HG02588 (cell line): ENCODE results near the gene PDS5A.
"Not testable (repeated sequence)": the region's sequence is repeated elsewhere in the genome, so short reads cannot be mapped to it uniquely, and the experiment has no call there.

Source experiments
- ATAC-seq: cut with Tn5 transposase; IDR thresholded peaks from one replicate; pipeline ENCODE4 v1.9.1; 2021; ENCODE audit warnings: mild to moderate bottlenecking, moderate library complexity; ENCODE audit not compliant: unreplicated experiment

Gene PDS5A, protein sequence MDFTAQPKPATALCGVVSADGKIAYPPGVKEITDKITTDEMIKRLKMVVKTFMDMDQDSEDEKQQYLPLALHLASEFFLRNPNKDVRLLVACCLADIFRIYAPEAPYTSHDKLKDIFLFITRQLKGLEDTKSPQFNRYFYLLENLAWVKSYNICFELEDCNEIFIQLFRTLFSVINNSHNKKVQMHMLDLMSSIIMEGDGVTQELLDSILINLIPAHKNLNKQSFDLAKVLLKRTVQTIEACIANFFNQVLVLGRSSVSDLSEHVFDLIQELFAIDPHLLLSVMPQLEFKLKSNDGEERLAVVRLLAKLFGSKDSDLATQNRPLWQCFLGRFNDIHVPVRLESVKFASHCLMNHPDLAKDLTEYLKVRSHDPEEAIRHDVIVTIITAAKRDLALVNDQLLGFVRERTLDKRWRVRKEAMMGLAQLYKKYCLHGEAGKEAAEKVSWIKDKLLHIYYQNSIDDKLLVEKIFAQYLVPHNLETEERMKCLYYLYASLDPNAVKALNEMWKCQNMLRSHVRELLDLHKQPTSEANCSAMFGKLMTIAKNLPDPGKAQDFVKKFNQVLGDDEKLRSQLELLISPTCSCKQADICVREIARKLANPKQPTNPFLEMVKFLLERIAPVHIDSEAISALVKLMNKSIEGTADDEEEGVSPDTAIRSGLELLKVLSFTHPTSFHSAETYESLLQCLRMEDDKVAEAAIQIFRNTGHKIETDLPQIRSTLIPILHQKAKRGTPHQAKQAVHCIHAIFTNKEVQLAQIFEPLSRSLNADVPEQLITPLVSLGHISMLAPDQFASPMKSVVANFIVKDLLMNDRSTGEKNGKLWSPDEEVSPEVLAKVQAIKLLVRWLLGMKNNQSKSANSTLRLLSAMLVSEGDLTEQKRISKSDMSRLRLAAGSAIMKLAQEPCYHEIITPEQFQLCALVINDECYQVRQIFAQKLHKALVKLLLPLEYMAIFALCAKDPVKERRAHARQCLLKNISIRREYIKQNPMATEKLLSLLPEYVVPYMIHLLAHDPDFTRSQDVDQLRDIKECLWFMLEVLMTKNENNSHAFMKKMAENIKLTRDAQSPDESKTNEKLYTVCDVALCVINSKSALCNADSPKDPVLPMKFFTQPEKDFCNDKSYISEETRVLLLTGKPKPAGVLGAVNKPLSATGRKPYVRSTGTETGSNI (N-terminal part only)

DNA sequence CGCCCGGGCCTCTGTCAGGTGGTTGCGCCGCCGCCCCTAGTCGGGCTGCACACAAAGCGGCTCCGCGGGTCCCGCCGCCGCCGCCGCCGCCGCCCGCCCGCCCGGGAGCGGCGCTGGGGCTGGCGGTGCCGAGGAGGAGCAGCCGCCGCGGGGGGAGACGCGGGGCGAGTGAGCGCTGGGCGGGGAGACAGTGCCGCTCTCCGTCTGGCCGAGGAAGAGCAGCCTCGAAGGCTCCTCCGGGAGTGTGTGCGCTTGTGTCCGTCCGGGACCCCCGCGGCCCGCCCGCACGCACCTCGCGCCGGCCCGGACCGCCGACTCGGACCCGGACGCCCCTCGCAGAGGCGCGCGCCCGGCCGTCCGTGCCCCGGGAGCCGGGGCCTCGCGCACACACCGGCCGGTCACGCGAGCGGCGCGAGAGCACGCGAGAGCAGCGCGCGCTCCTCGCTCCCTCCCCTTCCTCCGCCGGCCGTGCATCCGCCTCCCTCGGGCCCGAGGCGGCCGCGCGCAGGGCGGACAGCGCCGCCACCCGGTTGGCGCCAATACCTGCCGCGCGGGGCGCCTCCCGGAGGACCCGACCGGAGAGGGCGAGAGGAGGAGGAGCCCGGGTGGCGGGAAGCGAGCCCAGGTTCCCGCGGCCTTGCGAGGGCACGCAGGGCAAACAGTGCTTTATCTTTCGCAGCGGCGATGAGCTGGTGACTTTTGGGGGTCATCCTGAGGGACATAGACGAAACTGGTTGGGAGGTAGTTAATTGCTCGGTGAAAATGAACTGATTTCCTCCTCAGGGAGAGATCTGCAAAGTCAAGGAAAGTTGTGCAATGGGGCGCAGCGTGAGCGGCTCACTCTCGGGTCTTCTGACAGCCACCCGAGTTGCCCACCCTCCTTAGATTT is at the start of gene PDS5A:
PDS5A (minus strand) TSS at position 423 of the 889 bp plus-strand sequence. CDS start 1,334 bp downstream, outside the sequence.
- ATAC-seq: peak; percentile 74

DNA sequence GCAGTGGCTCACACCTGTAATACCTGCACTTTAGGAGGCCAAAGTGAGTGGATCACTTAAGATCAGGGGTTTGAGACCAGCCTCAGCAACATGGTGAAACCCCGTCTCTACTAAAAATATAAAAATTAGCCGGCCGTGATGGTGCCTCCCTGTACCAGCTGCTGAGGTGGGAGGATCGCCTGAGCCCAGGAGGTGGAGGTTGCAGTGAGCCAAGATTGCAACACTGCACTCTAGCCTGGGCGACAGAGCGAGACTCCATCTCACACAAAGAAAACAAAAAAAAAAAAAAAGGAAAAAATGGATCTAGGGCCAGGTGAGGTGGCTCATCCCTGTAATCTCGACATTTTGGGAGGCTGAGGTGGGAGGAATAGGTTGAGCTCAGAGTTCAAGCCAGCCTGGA is 46.3 kb upstream of the PDS5A start:
- not testable (repeated sequence) for ATAC-seq

DNA sequence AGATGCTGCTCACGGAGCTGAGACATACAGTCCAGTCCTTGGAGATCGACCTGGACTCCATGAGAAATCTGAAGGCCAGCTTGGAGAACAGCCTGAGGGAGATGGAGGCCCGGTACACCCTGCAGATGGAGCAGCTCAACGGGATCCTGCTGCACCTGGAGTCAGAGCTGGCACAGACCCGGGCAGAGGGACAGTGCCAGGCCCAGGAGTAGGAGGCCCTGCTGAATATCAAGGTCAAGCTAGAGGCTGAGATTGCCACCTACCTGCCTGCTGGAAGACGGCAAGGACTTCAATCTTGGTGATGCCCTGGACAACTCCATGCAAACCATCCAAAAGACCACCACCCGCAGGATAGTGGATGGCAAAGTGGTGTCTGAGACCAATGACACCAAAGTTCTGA is 43.4 kb upstream of the PDS5A start:
- ATAC-seq: not testable (repeated sequence)

DNA sequence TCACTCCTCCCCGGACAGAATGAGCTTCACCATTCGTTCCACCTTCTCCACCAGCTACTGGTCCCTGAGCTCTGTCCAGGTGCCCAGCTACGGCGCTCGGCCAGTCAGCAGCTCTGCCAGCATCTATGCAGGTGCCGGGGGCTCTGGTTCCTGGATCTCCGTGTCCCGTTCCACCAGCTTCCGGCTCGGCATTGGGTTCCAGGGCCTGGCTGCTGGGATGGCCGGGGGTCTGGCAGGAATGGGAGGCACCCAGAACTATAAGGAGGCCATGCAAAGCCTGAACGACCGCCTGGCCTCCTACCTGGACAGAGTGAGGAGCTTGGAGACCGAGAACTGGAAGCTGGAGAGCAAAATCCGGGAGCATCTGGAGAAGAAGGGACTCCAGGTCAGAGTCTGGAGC is 42.5 kb upstream of the PDS5A start:
- ATAC-seq: no peak

DNA sequence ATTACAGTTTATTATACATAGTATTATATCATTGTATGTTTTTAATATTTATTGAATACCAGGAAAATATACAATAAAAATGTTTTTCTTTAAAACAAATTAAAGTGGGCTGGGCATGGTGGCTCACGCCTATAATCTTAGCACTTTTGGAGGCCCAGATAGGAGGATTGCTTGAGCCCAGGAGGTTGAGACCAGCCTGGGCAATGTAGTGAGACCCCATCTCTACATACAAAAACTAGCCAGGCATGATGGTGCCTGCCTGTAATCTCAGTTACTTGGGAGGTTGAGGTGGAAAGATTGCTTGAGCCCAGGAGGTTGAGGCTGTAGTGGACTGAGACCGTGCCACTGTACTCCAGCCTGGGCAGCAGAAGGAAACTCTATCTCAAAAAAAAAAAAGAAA is 38.3 kb upstream of the PDS5A start:
- ATAC-seq: no peak

DNA sequence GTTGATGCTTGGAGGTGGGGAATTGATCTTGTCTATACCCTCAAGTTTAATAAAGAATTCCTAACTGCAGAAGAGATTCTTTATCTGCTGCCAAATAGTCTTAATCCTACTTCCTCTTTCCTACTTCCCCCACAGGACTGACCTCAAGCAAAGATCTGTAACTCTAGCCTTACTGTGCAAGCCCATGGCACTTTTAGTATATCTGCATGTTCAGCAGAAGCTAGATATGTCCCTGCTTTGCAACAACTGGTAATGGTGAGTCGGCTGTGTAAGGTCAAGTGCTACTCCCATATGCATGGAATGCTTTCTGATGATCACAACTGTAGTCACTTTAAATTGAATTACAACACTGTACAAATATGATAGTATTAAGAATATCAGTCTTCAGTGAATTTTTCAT is 26.3 kb upstream of the PDS5A start:
- ATAC-seq: no peak

DNA sequence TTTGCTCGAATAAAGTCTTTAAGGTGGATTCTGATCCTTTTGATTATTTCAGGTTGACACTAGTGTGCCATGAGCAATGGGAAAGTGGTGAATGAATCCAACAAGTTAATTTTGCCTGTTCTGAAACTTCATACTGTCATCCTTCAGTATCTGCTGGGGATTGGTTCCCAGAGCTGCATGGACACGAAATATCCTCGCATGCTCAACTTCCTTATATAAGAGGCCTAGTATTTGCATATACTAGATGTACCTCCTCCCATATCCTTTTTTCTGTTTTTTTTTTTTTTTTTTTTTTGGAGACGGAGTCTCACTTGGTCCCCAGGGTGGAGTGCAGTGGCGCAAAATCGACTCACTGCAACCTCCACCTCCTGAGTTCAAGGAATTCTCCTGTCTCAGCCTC is 23.0 kb upstream of the PDS5A start:
- no peak for ATAC-seq

DNA sequence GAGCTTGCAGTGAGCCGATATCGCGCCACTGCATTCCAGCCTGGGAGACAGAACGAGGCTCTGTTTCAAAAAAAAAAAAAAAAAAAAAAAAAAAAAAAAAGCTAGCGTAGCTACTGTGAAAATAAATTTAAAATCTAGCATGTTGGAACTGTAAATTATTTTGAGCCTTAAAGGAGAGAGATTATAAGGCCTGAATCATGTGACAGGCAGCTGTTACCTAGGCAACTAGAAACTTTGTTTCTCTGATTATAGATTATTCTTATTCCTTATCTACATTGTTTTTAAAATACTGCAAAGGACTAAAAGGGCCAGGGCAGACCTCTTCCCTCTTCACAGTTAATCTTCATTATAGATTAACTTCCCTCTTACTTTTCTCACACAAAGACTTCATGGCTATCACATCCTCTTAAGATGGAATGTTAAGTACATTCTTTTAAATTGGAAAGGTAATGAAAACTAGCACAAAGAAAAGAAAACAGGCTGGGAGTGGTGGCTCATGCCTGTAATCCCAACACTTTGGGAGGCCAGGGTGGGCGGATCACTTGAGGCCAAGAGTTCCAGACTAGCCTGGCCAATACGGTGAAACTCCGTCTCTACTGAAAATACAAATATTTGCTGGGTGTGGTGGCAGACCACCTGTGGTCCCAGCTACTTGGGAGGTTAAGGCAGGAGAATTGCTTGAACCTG is 21.1 kb upstream of the PDS5A start:
- no peak for ATAC-seq

DNA sequence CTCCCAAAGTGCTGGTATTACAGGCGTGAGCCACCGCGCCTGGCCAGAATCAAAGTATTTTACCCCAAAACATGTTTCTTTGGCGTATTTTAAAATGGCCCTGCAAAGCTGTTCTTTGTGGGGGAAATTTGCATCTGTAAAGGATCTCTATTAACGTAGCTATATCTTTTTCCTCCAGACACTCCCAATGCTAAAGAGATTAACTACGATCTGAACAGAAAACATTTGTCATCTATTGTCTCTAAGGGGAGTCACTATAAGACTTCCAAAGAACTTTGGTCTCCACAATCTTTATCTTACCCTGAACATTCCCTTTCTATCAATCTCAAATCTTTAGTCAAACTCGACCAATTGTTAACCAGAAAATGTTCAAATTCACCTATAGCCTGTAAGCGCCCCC is 19.1 kb upstream of the PDS5A start:
- ATAC-seq: no peak

DNA sequence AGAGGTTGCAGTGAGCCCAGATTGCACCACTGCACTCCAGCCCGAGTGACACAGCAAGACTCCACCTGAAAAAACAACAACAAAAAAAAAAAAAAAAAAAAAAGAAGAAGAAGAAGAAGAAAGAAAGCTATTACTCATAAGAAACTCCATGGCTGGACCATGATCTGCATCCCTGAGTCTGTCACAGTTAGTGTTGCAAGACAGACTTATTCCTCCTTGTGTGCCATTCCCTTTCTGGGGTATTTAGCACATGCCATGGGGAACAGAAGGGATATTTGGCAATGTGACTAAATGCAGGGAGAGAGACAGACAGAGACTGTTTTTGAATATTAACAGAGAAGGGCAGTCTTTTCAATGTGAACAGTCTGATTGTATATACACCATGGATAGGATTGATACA is 16.7 kb upstream of the PDS5A start:
- no peak for ATAC-seq

DNA sequence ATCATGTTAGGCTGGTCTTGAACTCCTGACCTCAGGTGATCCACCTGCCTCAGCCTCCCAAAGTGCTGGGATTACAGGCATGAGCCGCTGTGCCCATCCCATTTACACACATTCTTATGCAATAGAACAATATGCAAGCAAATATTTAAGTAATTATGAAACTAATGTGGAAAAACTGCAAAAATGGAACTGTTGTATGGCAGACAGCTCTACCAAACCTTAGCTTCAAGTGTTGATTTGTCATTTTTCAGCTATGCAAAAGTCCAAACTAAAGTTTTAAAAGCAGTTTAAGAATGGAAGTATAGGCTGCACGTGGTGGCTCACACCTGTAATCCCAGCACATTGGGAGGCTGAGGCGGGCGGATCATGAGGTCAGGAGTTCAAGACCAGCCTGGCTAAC is 11.7 kb upstream of the PDS5A start:
- not testable (repeated sequence) for ATAC-seq

DNA sequence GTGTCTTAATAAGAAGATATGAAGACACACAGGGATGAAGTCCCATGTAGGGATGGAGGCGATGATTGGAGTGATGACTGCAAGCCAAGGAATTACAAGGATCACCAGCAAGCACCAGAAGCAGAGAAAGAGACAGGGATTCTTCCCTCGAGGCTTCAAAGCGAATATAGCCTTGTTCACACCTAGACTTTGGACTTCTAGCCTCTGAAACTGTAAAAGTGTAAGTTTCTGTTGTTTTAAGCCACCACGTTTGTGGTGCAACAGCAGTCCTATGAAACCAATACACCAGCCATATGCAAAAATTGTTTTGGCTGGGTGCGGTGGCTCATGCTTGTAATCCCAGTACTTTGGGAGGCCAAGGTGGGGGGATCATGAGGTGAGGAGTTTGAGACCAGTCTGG is 9.8 kb upstream of the PDS5A start:
- no peak for ATAC-seq

DNA sequence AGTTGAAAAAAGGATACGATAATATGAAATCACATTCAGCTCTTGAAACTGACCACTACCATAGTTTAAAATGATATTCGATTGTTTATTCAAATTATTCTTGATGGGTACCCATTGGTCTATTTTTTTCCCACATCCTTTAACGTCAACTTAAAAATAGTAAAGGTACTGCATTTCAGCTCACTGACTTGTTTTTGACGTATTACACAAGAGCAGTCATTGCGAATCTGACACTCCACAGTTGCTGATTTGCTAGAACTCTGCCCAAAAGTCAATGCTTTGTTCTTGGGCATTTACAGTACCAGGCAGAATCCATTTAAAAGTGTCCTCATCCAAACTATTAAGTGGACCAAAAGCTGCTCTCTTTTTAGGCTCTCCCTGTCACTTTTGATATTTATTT is 1.2 kb upstream of the PDS5A start:
- no peak for ATAC-seq

DNA sequence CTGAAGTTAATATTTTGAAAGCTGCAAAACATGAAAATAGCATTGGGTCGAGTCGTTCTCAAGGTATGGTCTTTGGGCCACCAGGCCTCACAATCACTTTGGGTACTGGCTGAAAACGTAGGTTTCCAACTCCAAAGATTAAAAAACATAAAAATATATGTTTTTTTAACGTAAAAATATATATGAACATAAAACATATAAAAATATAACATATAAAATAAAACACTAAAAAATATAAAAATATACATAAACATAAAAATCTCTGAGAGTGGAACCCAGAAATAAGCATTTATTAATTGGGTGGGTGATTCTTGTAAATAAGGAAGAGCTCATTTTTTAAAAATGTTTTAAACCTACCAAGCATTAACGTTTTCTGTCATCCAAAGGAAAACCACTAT is 666 bp upstream of the PDS5A start:
- ATAC-seq: no peak

DNA sequence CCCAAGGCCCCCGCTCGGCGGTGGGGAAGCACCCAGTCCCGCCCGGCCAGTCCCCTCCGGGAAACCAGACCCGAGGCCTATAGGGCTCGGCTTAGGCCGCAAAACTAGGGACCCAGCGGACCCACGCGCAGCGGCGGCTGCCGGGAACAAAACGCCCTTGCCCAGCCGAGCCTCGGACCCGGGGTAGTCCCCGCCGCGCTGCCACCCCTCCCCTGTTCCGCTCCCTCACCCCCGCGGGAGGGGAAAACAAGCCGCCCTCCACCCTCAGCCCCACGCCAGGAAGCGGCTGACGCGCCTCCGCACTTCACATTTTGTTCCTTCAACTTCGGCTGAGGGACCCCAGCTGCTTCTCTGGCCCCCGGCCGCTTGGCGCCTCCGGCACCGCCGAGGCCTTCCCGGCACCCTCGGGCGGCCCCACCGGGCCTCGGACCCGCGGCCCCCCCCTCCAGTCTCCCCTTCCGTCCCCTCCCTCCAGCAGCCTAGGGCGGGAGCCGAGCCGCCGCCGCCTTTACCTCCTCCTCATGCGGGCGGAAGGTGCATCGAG is 694 bp downstream of the PDS5A start:
- ATAC-seq: peak; percentile 24

DNA sequence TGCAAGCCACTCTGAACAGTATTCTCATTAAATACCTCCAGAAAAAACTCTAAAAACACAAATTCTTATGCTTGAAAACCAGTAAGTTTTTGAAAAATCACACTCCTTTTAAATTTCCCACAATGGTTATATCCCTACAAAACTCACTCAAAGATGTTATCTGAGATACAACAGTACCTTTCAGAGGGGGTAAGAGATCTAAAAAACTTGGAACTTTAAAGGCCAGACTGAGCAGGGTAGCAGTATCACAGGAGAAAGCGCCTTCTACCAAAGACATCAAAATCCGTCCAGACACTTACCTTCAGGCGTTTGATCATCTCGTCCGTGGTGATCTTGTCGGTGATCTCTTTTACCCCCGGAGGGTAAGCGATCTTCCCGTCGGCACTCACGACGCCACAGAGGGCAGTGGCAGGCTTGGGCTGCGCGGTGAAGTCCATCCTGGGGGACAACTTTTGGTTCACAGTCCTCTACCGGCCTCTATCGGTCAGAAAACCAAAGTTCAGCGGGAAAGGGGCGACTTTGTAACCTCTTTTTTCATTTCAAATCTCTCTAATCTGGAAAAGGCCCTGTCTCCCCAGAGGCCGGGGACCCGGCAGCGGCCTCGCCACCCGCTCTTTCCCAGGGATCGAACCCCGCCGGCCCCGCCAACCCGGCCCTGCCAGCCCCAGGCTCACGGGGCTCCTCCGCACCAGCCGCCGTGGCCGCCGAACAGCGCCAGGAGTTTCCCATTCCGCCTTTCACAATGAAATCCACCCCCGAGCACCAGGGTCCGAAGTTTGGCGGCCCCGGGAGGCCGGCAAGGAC is 1.4 kb downstream of the PDS5A start:
- peak; percentile 28 for ATAC-seq

DNA sequence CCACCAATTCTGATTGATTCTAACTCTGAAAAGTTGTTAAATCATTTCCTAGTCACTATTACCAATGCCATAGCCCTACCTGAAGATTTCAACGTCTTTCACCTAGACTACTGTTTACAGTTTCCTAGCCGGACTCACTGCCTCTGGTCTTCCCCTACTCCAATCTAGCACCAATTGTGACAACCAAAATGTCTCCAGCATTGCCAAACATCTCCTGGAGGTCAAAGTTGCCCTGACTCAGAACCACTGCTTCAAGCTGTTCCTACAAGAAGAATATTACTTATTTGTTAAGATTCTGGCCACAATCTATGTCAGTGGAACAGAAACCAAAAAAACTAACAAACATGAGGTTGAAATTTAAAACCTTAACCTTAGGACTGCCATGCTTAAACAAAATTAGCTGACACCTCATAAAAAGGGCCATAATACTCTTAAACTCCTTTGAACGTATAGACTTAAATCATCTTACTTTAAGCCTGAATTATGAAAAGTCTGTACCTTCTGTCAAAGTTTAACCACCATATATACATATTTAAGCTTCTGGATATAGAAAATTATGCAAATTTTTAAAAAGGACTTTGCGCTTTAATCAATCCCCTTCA is 2.1 kb downstream of the PDS5A start:
- no peak for ATAC-seq

DNA sequence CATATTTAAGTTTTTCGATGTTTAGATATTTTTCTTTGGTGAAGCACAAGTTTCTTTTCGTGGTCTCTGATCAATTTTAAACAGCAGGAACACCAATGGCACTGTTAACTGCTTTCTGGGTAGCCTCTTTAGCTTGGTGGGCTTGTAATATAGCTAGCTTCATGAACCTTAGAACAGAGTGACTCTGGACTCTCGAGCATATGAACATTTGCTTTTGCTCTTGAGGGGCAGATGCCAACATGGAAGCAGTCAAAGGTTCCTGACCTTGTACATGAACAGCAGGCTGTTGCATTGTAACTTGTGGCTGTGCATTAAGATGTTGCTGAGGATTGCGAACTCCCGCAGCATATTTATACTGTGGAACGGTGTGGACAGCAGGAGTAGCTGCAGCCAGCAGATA is 4.7 kb downstream of the PDS5A start:
- not testable (repeated sequence) for ATAC-seq
